Measurements from ENCODE around the gene INCA1.

INCA1 gene

GRCh38 chr17:4970273-4970672 is 27.0 kb downstream of the INCA1 start:
- no peak for DNase-seq (ENCODE audit: low spot score)

DNA sequence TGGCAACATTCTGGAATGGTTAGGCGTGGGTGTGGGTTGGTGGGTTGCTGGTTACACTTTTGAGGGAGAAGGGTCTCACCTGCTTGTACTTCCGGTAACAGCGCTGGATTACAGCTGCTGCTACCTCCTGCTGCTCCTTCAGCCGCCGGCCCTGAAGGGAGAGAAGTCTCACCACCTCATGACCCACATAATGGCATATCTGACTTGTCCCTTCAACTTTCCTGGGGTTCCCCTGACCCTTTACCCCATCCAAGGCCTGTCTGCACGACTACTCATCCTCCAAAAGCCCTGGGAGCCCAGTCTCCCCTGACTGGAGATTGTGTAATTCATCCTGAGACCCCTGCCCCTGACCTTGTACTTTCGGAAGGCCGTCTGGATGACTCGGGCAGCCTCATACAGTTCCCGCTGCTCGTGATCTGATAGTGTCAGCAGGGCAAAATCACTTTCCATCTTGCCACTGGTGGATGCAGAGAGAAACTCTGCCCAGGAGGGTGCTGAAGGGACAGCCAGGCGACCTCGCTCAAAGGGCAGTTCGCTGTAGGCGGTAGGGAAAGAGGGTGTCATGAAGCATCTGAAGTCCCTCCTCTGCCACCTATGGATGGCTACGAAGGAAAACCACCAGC is 27.7 kb downstream of the INCA1 start:
- no peak for DNase-seq (ENCODE audit: low spot score)

- peak; percentile 72 for DNase-seq (ENCODE audit: low spot score)
Observed at GRCh38 chr17:4969047-4969550, 28.2 kb downstream of the INCA1 start.

- DNase-seq (ENCODE audit: low spot score) = no peak
Observed at GRCh38 chr17:4968486-4969046, 28.8 kb downstream of the INCA1 start.

- DNase-seq (ENCODE audit: low spot score) = peak; percentile 96
Observed at GRCh38 chr17:4967539-4968485, 29.5 kb downstream of the INCA1 start, which contains the start of gene SPAG7. SPAG7 (minus strand) TSS chr17:4967817; CDS start chr17:4967804, 13 bp downstream.

- DNase-seq (ENCODE audit: low spot score) = peak; percentile 97
Observed at GRCh38 chr17:4966844-4967538, 30.3 kb downstream of the INCA1 start.

GRCh38 chr17:4965311-4965986 is 31.9 kb downstream of the INCA1 start:
- DNase-seq (ENCODE audit: low spot score) = no peak

- DNase-seq (ENCODE audit: low spot score) = no peak
Observed at GRCh38 chr17:4960279-4960922, 36.9 kb downstream of the INCA1 start.

DNA sequence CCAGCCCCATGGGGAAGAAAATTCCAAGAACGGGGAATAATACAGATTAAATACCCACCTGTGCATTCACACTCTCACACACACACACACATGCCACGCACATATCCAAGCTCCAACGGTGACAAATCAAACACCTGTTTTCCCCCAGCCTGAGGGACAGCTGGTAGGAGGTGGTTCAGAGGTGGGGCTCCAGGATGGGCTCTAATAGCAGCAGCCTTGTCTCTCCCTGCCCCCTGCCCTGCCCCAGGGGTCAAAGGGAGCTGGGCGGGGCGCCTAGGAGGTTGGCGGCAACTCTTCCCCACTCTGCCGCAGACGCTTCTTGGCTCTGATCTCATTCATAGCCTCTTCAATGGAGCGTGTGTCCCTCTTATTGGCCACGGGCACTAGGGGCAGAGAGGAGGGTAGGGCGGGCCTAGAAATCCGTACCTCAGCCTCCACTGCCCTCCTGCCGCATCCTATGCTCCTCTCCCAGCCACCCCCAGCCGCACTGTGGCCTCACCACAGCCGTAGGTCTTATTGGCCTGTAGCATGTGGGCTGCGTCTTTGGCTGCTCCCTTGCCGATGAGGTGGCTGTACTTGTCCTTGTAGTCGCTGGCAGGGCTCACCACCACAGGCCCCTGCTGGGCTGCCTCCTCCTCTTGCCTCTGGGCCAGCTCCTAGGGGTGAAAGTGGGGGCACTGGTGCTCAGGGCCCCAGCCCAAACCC is 37.9 kb downstream of the INCA1 start:
- no peak for DNase-seq (ENCODE audit: low spot score)

DNA sequence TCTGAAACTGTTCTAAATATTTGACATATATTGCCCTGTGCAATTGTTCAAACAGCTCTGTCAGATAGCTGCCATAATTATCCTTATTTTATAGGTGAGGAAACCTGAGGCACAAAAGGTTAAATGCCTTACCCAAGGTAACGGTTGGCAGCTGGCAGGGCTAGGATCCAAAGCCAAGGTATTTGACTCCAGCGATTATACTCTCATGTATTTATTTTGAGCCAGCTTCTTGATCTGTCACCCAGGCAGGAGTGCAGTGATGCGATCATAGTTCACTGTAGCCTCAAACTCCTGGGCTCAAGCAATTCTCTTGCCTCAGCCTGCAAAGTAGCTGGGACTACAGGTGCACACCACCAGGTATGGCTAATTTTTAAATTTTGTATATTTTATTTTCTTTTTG is 39.2 kb downstream of the INCA1 start:
- no peak for DNase-seq (ENCODE audit: low spot score)

GRCh38 chr17:4956493-4957061 is 40.7 kb downstream of the INCA1 start:
- DNase-seq (ENCODE audit: low spot score) = no peak

- DNase-seq (ENCODE audit: low spot score) = no peak
Observed at GRCh38 chr17:4955091-4955490, 42.2 kb downstream of the INCA1 start.

- peak; percentile 89 for DNase-seq (ENCODE audit: low spot score)
Observed at GRCh38 chr17:4953451-4953961, 43.8 kb downstream of the INCA1 start.

- no peak for DNase-seq (ENCODE audit: low spot score)
Observed at GRCh38 chr17:4951486-4951885, 45.8 kb downstream of the INCA1 start.

DNA sequence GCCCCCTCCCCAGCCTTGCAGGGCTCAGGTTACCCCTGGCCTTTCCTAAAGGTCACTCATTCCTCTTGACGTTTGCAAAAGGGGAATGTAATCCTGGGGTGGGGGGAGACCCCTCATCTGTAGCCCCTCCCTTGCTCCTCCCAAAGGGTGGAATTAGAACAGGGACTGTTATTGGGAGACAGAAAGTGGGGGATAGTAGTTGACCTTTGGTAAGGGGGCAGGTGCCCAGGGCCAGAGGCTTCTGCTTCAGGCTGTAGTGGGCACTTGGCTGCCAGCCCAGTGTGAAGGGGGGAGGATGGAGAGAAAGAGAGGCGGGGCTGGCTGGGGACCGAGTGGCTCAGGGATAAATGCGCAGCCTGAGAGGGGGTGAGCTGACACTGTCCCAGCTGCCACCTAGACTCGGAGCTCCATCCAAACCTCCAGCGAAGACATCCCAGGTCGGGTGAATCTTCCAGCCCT is 46.5 kb downstream of the INCA1 start, which contains the start of gene ENO3:
Gene ENO3, plus strand, starts transcription at position 374 of the 459 bp plus-strand sequence. CDS start 711 bp downstream, outside the sequence.
- no peak for DNase-seq (ENCODE audit: low spot score)

DNA sequence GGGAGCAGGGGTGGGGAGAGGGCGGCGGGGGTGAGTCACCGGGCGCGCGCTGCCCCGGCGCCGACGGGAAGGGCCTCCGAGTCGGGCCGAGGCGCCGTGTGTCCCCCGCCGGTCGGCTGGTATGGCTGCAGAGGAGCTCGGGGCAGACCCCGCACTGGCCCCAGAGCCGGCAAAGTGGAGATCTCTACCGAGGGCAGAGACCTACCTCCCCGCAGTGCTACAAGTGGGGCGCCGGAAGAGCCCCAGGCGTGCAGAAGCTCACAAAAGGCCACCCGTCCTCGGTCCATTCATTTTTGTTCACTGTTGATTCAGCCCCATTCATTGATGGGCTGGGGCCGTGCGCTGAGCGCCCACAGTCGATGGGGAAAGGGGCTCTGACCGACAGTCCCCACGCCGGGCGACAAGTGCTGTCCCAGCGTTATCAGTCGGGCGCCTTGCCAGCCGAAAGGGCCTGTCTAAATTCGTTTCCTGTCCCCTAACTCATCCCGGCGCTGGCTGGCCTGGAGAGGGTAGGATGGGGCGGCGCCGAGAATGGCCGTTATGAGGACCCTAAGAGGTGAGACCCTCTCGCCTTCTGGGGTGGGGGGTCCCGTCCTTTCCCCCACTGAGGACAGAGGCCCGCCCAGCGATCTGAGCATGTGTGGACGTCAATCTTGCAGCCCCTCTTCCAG is 47.1 kb downstream of the INCA1 start:
- DNase-seq (ENCODE audit: low spot score) = no peak

GRCh38 chr17:4949321-4950074 is 47.8 kb downstream of the INCA1 start:
- peak; percentile 76 for DNase-seq (ENCODE audit: low spot score)

DNA sequence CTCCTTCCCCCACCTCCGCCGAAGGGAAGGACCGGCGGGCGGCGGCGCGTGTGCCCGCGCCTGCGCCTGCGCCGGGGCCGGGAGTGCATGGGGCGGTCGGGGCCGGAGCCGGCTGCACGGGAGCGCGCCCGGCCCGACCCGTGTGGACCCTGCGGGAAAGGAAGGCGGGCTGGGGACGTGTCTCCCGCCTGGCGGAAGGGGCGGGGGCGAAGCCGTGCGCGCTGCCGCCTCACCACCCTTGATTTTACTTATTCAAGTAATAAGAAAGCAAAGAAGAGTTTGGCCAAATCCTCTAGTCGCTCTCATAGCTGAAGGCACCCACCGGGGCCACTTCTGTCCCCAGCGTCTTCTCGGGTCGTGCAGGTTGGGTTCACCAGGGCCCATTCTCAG is 48.4 kb downstream of the INCA1 start:
- peak; percentile 96 for DNase-seq (ENCODE audit: low spot score)
